Ishikawa (cell line): ENCODE measurements around the gene ARL6IP6.

Source experiments
- CEBPB ChIP-seq: IDR thresholded peaks from 2 replicates; pipeline ENCODE4 v1.6.1; 2012
- CREB1 ChIP-seq: IDR thresholded peaks from 2 replicates; pipeline ENCODE4 v1.6.1; 2012; ENCODE audit warnings: low read depth
- EGR1 ChIP-seq: IDR thresholded peaks from 2 replicates; pipeline ENCODE4 v1.6.1; 2012
- EP300 ChIP-seq: IDR thresholded peaks from 2 replicates; pipeline ENCODE4 v1.6.1; 2012; ENCODE audit warnings: borderline replicate concordance
- FOXM1 ChIP-seq: IDR thresholded peaks from 2 replicates; pipeline ENCODE4 v1.6.1; 2012; ENCODE audit warnings: low read depth, borderline replicate concordance
- NFIC ChIP-seq: IDR thresholded peaks from 2 replicates; pipeline ENCODE4 v1.6.1; 2012
- RAD21 ChIP-seq: IDR thresholded peaks from 2 replicates; pipeline ENCODE4 v1.6.1; 2012; ENCODE audit warnings: low read depth
- TAF1 ChIP-seq: IDR thresholded peaks from 2 replicates; pipeline ENCODE4 v1.6.1; 2012; ENCODE audit warnings: low read depth, mild to moderate bottlenecking
- TCF12 ChIP-seq: IDR thresholded peaks from 2 replicates; pipeline ENCODE4 v1.6.1; 2012; ENCODE audit warnings: low read depth
- TEAD4 ChIP-seq: IDR thresholded peaks from 2 replicates; pipeline ENCODE4 v1.6.1; 2012
- YY1 ChIP-seq: IDR thresholded peaks from 2 replicates; pipeline ENCODE4 v1.6.1; 2012; ENCODE audit warnings: low read depth
- ZBTB7A ChIP-seq: IDR thresholded peaks from 2 replicates; pipeline ENCODE4 v1.6.1; 2012; ENCODE audit warnings: low read depth
- TF ChIP-seq, protein P1 (sequence below): IDR thresholded peaks from 2 replicates; pipeline ENCODE4 v1.6.1; 2012
- TF ChIP-seq, protein P2 (sequence below): IDR thresholded peaks from 2 replicates; pipeline ENCODE4 v1.6.1; 2012
- TF ChIP-seq, protein P3 (sequence below): IDR thresholded peaks from 2 replicates; pipeline ENCODE4 v1.6.1; 2012; ENCODE audit warnings: low read depth, mild to moderate bottlenecking

Gene ARL6IP6

DNA sequence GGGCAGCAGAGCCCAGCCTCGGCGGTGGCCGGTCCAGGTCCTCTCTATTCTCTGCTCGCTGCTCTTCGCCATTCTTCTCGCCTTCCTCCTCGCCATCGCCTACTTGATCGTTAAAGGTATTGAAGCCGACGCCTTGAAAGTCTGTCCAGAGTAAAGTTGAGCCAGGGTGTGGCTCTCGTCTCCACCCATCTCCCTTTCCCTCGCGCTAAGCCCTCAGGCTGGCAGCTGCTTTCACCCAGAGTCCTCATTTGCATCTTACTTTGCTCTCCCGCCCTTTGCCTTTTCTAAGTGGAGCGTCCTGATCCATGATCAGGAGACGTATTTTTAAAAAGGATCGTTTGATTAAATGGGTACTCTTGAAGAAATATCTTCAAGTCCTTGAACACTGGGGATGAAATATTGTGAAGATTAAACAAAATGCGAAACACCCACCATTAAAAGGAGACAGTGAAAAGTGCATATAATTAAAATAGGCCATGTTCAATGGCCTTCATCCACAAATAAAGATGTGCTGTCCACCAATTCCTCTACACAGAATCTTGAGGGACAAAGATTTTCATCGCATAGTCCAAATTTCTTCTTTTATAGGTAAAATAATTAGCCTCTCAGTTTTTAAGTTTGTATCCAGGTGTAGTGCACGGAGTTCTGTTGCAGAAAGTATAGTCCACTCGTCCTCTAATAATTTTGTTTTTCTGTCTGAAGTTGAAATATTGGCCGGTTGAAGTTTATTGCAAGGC lies 657 bp downstream of the ARL6IP6 start:
- TF ChIP-seq, protein P1, sequence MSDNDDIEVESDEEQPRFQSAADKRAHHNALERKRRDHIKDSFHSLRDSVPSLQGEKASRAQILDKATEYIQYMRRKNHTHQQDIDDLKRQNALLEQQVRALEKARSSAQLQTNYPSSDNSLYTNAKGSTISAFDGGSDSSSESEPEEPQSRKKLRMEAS, result no peak
- TF ChIP-seq TEAD4 (no peak), EGR1 (no peak), CEBPB (no peak), TAF1 (no peak), ZBTB7A (no peak), EP300 (no peak), FOXM1 (no peak), CREB1 (no peak), YY1 (no peak), TCF12 (no peak), NFIC (no peak), RAD21 (no peak)
- TF ChIP-seq, protein P2, sequence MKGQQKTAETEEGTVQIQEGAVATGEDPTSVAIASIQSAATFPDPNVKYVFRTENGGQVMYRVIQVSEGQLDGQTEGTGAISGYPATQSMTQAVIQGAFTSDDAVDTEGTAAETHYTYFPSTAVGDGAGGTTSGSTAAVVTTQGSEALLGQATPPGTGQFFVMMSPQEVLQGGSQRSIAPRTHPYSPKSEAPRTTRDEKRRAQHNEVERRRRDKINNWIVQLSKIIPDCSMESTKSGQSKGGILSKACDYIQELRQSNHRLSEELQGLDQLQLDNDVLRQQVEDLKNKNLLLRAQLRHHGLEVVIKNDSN, result no peak
- TF ChIP-seq, protein P3, sequence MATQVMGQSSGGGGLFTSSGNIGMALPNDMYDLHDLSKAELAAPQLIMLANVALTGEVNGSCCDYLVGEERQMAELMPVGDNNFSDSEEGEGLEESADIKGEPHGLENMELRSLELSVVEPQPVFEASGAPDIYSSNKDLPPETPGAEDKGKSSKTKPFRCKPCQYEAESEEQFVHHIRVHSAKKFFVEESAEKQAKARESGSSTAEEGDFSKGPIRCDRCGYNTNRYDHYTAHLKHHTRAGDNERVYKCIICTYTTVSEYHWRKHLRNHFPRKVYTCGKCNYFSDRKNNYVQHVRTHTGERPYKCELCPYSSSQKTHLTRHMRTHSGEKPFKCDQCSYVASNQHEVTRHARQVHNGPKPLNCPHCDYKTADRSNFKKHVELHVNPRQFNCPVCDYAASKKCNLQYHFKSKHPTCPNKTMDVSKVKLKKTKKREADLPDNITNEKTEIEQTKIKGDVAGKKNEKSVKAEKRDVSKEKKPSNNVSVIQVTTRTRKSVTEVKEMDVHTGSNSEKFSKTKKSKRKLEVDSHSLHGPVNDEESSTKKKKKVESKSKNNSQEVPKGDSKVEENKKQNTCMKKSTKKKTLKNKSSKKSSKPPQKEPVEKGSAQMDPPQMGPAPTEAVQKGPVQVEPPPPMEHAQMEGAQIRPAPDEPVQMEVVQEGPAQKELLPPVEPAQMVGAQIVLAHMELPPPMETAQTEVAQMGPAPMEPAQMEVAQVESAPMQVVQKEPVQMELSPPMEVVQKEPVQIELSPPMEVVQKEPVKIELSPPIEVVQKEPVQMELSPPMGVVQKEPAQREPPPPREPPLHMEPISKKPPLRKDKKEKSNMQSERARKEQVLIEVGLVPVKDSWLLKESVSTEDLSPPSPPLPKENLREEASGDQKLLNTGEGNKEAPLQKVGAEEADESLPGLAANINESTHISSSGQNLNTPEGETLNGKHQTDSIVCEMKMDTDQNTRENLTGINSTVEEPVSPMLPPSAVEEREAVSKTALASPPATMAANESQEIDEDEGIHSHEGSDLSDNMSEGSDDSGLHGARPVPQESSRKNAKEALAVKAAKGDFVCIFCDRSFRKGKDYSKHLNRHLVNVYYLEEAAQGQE, result no peak

DNA sequence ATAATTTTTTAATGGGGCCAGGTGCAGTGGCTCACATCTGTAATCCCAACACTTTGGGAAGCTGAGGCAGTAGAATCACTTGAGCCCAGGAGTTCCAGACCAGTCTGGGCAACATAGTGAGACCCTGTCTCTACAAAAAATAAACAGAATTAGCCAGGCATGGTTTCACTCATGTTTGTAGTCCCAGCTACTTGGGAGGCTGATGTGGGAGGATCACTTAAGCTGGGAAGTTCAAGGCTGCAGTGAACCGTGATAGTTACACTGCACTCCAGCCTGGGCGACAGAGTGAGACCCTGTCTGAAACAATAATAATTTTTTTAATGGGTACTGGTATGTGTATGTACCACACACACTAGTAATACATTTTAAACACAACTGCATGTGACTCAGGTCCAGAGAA lies 2.4 kb downstream of the ARL6IP6 start:
- TF ChIP-seq CREB1 (no peak), CEBPB (no peak), TEAD4 (no peak), RAD21 (no peak), YY1 (no peak), NFIC (no peak), EGR1 (no peak)
- TF ChIP-seq, protein P1, result no peak

DNA sequence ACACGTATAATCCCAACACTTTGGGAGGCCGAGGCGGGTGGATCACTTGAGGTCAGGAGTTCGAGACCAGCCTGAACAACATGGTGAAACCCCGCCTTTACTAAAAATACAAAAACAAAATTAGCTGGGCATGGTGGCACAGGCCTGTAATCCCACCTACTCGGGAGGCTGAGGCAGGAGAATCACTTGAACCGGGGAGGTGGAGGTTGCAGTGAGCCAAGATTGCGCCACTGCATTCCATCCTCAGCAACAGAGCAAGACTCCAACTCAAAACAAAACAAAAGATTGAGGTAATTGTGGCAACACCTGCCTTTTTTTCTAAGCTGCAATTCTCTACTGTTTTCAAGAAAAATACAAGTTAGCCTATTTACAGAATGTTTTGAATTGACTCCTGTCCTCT lies 4.2 kb downstream of the ARL6IP6 start:
- peak; percentile 23; the same call in 1 of the 2 replicates for TF ChIP-seq CEBPB

DNA sequence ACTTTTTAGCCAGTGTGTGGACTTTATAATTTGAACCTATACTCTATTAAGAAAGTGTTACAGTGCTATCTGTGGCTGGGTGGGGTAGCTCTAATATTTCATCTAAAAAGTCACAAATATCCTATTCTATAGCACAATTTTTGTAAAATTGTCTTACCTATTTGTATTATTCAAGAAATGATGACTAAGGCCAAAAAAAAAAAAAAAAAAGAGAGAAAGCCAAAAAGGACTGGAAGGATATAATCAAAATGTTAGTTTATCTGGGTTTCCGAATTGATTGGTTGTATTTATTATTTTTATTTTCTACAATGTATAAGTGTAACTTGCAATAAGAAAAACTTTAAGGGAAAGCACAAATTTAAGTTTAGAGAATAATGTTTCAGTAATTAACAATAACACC lies 5.5 kb downstream of the ARL6IP6 start:
- TF ChIP-seq NFIC, result no peak
- TF ChIP-seq, protein P3, result no peak
- no peak for TF ChIP-seq TAF1
- TF ChIP-seq RAD21, result no peak
- no peak for TF ChIP-seq CEBPB
- TF ChIP-seq TCF12, result no peak
- TF ChIP-seq FOXM1, result no peak
- no peak for TF ChIP-seq CREB1
- TF ChIP-seq, protein P2, result no peak
- TF ChIP-seq EP300, result no peak
- no peak for TF ChIP-seq YY1

DNA sequence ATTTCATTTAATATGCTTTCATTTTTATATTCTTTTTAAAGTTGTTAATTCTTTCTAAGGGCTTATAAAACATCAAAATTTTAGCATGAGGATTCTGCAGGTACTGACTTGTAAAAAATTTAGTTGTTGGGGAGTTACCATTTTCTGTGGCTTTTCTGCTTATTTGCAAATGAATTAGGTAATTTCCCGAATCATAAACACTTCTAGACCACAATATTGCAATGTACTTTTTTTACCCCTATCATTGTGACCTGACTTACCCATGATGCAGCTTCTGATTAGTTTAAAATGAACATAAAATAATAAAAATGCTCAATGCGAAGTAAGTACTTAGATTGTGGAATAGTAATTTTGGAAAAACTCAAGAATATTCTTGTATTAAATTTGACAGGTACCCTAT lies 11.4 kb downstream of the ARL6IP6 start:
- no peak for TF ChIP-seq TEAD4
- no peak for TF ChIP-seq FOXM1
- TF ChIP-seq CREB1, result no peak
- no peak for TF ChIP-seq YY1
- no peak for TF ChIP-seq ZBTB7A
- TF ChIP-seq EP300, result no peak
- no peak for TF ChIP-seq TCF12
- no peak for TF ChIP-seq EGR1
- no peak for TF ChIP-seq RAD21
- TF ChIP-seq, protein P1, result no peak
- TF ChIP-seq, protein P3, result no peak
- TF ChIP-seq TAF1, result no peak
- no peak for TF ChIP-seq NFIC
- TF ChIP-seq, protein P2, result no peak
- TF ChIP-seq CEBPB, result no peak
